Neuronal stem cell (in vitro differentiated cells): ENCODE results near the gene CDK8.

Experiments used
- DNase-seq: peaks from one replicate; pipeline ENCODE4 v3.0.0-alpha.2; 2013; ENCODE audit warnings: low spot score
- H2AFZ ChIP-seq: one replicate; pipeline ENCODE4 v1.6.1; 2013; ENCODE audit warnings: mild to moderate bottlenecking, low read length, inconsistent platforms
- H2AK5ac ChIP-seq: 2 replicates; pipeline ENCODE4 v1.6.1; 2013; ENCODE audit warnings: low read depth, mild to moderate bottlenecking, inconsistent platforms, low read length, moderate library complexity, mixed read lengths
- H2BK120ac ChIP-seq: 2 replicates; pipeline ENCODE4 v1.6.1; 2013; ENCODE audit warnings: low read depth, mild to moderate bottlenecking, inconsistent platforms, low read length, moderate library complexity, mixed read lengths
- H2BK12ac ChIP-seq: one replicate; pipeline ENCODE4 v1.6.1; 2013; ENCODE audit warnings: low read length, inconsistent platforms
- H2BK15ac ChIP-seq: 2 replicates; pipeline ENCODE4 v1.6.1; 2013; ENCODE audit warnings: mild to moderate bottlenecking, low read length, inconsistent platforms, mixed read lengths
- H2BK5ac ChIP-seq: one replicate; pipeline ENCODE4 v1.6.1; 2013; ENCODE audit warnings: inconsistent platforms, mild to moderate bottlenecking, low read length, moderate library complexity
- H3K14ac ChIP-seq: one replicate; pipeline ENCODE4 v1.6.1; 2013; ENCODE audit warnings: low read length, inconsistent platforms
- H3K18ac ChIP-seq: 2 replicates; pipeline ENCODE4 v1.6.1; 2013; ENCODE audit warnings: low read length, inconsistent platforms
- H3K23ac ChIP-seq: 2 replicates; pipeline ENCODE4 v1.6.1; 2013; ENCODE audit warnings: low read depth, mild to moderate bottlenecking, mixed read lengths, low read length, inconsistent platforms; ENCODE audit not compliant: poor library complexity
- H3K27ac ChIP-seq: replicated peaks from 3 replicates; pipeline ENCODE4 v1.5.1; 2013; ENCODE audit warnings: low read length, inconsistent platforms
- H3K27me3 ChIP-seq, 3 experiments: 2 replicates each; pipeline ENCODE4 v1.6.1; 2013; ENCODE audit warnings: low read length in 3 of 3, mild to moderate bottlenecking in 2 of 3, inconsistent platforms in 1 of 3, low read depth in 1 of 3, mixed read lengths in 1 of 3, moderate library complexity in 1 of 3; ENCODE audit not compliant: control insufficient read depth in 3 of 3, insufficient read depth in 3 of 3
- H3K36me3 ChIP-seq, 2 donors: replicated peaks in 1 of 2; 2 replicates each; pipeline ENCODE4 v1.6.1; 2013; ENCODE audit warnings: low read length in 2 of 2; ENCODE audit not compliant: control insufficient read depth in 2 of 2, insufficient read depth in 2 of 2
- H3K4ac ChIP-seq: 2 replicates; pipeline ENCODE4 v1.6.1; 2013; ENCODE audit warnings: inconsistent platforms, mild to moderate bottlenecking, low read length, moderate library complexity
- H3K4me1 ChIP-seq, 2 donors: 1 replicate in 1 of 2; 2 replicates in 1 of 2; pipeline ENCODE4 v1.6.1; 2013; ENCODE audit warnings: low read length in 2 of 2, low read depth in 1 of 2; ENCODE audit not compliant: control insufficient read depth in 2 of 2, insufficient read depth in 1 of 2
- H3K4me2 ChIP-seq: one replicate; pipeline ENCODE4 v1.6.1; 2013; ENCODE audit warnings: mild to moderate bottlenecking, low read length, inconsistent platforms; ENCODE audit not compliant: insufficient read depth, poor library complexity, severe bottlenecking
- H3K4me3 ChIP-seq, 2 donors: 2 replicates each; pipeline ENCODE4 v1.5.1; 2013; ENCODE audit warnings: low read length in 2 of 2, mild to moderate bottlenecking in 2 of 2, inconsistent platforms in 1 of 2, moderate library complexity in 1 of 2
- H3K79me1 ChIP-seq: one replicate; pipeline ENCODE4 v1.6.1; 2013; ENCODE audit warnings: low read depth, mild to moderate bottlenecking, inconsistent platforms, low read length, moderate library complexity
- H3K9ac ChIP-seq: one replicate; pipeline ENCODE4 v1.6.1; 2013; ENCODE audit warnings: mild to moderate bottlenecking, low read depth, low read length, inconsistent platforms; ENCODE audit not compliant: poor library complexity
- H3K9me3 ChIP-seq, 2 donors: replicated peaks in 1 of 2; 2 replicates each; pipeline versions ENCODE3 to v1.6.1; 2013; ENCODE audit warnings: low read length in 2 of 2, mild to moderate bottlenecking in 2 of 2, inconsistent platforms in 1 of 2, low read depth in 1 of 2, mixed read lengths in 1 of 2, moderate library complexity in 1 of 2; ENCODE audit not compliant: control insufficient read depth in 2 of 2, insufficient read depth in 1 of 2
- H4K8ac ChIP-seq: one replicate; pipeline ENCODE4 v1.6.1; 2013; ENCODE audit warnings: low read depth, mild to moderate bottlenecking, inconsistent platforms, low read length, moderate library complexity
- H4K91ac ChIP-seq: one replicate; pipeline ENCODE4 v1.6.1; 2013; ENCODE audit warnings: low read length, low read depth, mild to moderate bottlenecking, inconsistent platforms; ENCODE audit not compliant: poor library complexity
- WGBS, 2 donors: extraction: QIAGEN DNeasy Blood & Tissue Kit; methylation state at CpG; one replicate each; pipeline ENCODE4 v1.1.7; 2013; ENCODE audit warnings: missing lambda C conversion rate in 2 of 2, mixed read lengths in 1 of 2; ENCODE audit not compliant: insufficient read length in 2 of 2, insufficient replicate concordance in 1 of 2; ENCODE audit errors: extremely low coverage in 2 of 2; 5-methylcytosine and 5-hydroxymethylcytosine counted together

The CDK8 gene

DNA sequence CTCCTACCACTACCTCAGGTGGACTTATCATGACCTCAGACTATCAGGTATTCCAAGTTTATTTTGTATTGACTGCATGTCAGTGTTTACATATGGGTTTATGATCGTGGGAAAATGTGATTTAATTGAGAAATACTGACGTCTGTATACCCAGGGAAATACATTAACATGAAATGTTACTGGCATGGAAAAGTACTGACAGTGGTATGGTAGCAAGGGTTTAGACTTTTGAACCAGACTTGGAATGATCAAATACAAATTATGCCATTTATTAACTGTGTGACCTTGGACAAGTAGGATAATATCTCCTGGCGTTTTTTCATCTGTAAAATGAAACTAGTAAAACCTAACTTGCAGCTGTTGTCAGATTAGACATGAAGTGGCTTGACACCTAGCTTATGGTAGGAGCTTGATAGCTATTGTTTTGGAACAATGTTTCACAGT lies 147.7 kb downstream of the CDK8 start:
- H2BK5ac ChIP-seq = no peak overlapping the region
- no peaks in the 10 kb centered on the region for H3K9me3 ChIP-seq
- no peak overlapping the region for H3K4ac ChIP-seq
- no peak overlapping the region for H3K18ac ChIP-seq
- no peak overlapping the region for H4K8ac ChIP-seq
- no peak overlapping the region for H3K4me3 ChIP-seq
- H3K27me3 ChIP-seq = no peaks in the 10 kb centered on the region
- no peak overlapping the region for H3K9ac ChIP-seq
- no peak overlapping the region for H2AK5ac ChIP-seq
- H2BK12ac ChIP-seq = no peak overlapping the region
- no CpG with 5 or more reads among the region's 3 CpGs for WGBS, 2 donors
- no peak overlapping the region for H3K4me2 ChIP-seq
- H4K91ac ChIP-seq = no peak overlapping the region
- H2BK120ac ChIP-seq = no peak overlapping the region
- H2AFZ ChIP-seq = no peak overlapping the region
- no peaks in the 10 kb centered on the region for H3K4me1 ChIP-seq
- H3K79me1 ChIP-seq = no peaks in the 10 kb centered on the region
- no peak overlapping the region for H2BK15ac ChIP-seq
- H3K27ac ChIP-seq = no peak overlapping the region
- DNase-seq = no peak
- peaks cover 13 to 69% of the 10 kb centered on the region in 2 donors for H3K36me3 ChIP-seq
- H3K14ac ChIP-seq = no peak overlapping the region
- no peak overlapping the region for H3K23ac ChIP-seq

DNA sequence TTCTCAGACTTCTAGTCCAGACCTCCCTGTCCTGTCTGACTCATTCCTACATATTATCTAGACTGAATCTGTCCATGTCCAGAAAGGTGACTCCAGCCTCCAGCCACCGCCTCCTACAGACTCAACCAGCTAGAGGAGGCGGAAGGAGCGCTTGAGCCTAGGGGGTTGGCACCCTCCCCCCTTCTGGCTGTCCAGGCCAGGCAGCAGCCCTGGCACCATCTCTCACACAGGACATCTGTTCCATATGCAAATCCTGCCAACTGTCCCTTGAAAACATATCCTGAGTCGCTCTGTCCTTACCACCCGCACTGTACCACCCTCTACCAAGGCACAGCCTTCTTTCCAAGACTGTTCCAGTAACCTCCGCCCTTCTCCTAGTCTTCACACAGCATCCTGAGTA lies 152.9 kb downstream of the CDK8 start:
- H3K27me3 ChIP-seq = no peaks in the 10 kb centered on the region
- H2AFZ ChIP-seq = no peak overlapping the region
- no peaks in the 10 kb centered on the region for H3K79me1 ChIP-seq
- H2BK12ac ChIP-seq = no peak overlapping the region
- no peak overlapping the region for H2BK5ac ChIP-seq
- no peak overlapping the region for H2AK5ac ChIP-seq
- no peak overlapping the region for H3K4me3 ChIP-seq
- H3K14ac ChIP-seq = no peak overlapping the region
- H4K91ac ChIP-seq = no peak overlapping the region
- H3K36me3 ChIP-seq = peaks cover 11 to 48% of the 10 kb centered on the region in 2 donors
- no peak overlapping the region for H3K4me2 ChIP-seq
- H2BK120ac ChIP-seq = no peak overlapping the region
- H3K18ac ChIP-seq = no peak overlapping the region
- no peaks in the 10 kb centered on the region for H3K9me3 ChIP-seq
- no peak overlapping the region for H3K27ac ChIP-seq
- no peaks in the 10 kb centered on the region for H3K4me1 ChIP-seq
- H3K23ac ChIP-seq = no peak overlapping the region
- H2BK15ac ChIP-seq = no peak overlapping the region
- no peak overlapping the region for H3K9ac ChIP-seq
- H4K8ac ChIP-seq = no peak overlapping the region
- WGBS, 2 donors = no CpG with 5 or more reads among the region's 6 CpGs
- H3K4ac ChIP-seq = no peak overlapping the region
- no peak for DNase-seq

DNA sequence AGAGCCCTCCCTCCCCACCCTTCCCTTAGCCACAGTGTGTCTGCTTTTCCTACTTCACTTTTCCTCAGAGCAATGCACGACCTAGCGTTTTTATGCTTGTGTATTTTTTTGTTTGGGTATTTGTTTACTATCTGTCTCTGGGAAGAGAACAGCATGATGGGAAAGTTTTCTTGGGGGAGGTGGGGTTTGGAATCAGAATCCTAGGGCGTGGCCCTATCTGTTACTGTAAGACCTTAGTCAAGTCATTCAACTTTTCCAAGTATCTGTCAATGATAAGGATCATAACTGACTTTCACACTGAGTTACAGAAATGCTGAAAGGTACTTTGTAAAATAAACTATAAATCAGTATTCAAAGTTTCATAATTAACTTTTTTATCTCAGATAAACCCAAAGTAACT lies 157.3 kb downstream of the CDK8 start:
- Histone ChIP-seq H3K9me3 (no peaks in the 10 kb centered on the region), H3K9ac (no peak overlapping the region), H3K14ac (no peak overlapping the region), H2BK15ac (no peak overlapping the region), H2BK5ac (no peak overlapping the region), H3K4me2 (no peak overlapping the region), H3K18ac (no peak overlapping the region), H2BK120ac (no peak overlapping the region), H3K4ac (no peak overlapping the region), H3K23ac (no peak overlapping the region), H3K79me1 (no peaks in the 10 kb centered on the region), H4K8ac (no peak overlapping the region), H3K27ac (no peak overlapping the region), H3K27me3 (no peaks in the 10 kb centered on the region), H3K36me3 (peaks cover 6% of the 10 kb centered on the region in 2 donors), H3K4me3 (no peak overlapping the region), H2BK12ac (no peak overlapping the region), H2AK5ac (no peak overlapping the region), H3K4me1 (peaks cover 0 to 1% of the 10 kb centered on the region in 2 donors), H2AFZ (no peak overlapping the region), H4K91ac (no peak overlapping the region)
- WGBS, 2 donors = no CpG with 5 or more reads among the region's 3 CpGs
- DNase-seq = no peak

DNA sequence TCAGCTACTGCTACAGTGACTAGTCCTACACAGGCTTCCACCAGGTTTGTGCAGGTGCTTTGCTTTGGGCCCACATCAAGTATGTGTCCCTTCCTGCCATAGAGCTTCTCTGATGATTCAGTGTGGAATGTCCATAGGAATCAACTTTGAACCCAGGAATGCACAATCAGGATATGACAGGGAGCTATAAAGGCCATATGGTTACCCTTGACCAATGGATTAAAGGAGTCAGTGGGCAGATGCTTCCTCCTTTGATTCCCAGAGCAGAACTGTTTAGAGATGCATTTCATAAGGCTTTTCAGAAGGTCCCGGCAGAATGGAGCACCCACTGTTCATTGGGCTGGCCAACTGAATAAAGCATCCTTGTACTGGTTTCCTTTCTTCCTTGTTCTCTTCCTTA lies 158.3 kb downstream of the CDK8 start:
- no CpG with 5 or more reads among the region's 1 CpG for WGBS, 2 donors
- H3K14ac ChIP-seq = no peak overlapping the region
- H4K91ac ChIP-seq = no peak overlapping the region

More for the DNA sequence above, 158.3 kb downstream of the CDK8 start:
- Histone ChIP-seq H3K27me3 (no peaks in the 10 kb centered on the region), H3K27ac (no peak overlapping the region), H3K4me1 (peaks cover 0 to 1% of the 10 kb centered on the region in 2 donors), H3K36me3 (peaks cover 0 to 2% of the 10 kb centered on the region in 2 donors), H3K4me2 (no peak overlapping the region), H3K23ac (no peak overlapping the region), H3K9ac (no peak overlapping the region), H3K18ac (no peak overlapping the region), H3K9me3 (no peaks in the 10 kb centered on the region), H3K4ac (no peak overlapping the region), H2BK120ac (no peak overlapping the region), H3K79me1 (no peaks in the 10 kb centered on the region), H2BK12ac (no peak overlapping the region), H2AK5ac (no peak overlapping the region), H2AFZ (no peak overlapping the region), H4K8ac (no peak overlapping the region), H2BK15ac (no peak overlapping the region), H2BK5ac (no peak overlapping the region), H3K4me3 (no peak overlapping the region)
- DNase-seq = no peak
